ENCODE results near the gene MYLK4.

DNA sequence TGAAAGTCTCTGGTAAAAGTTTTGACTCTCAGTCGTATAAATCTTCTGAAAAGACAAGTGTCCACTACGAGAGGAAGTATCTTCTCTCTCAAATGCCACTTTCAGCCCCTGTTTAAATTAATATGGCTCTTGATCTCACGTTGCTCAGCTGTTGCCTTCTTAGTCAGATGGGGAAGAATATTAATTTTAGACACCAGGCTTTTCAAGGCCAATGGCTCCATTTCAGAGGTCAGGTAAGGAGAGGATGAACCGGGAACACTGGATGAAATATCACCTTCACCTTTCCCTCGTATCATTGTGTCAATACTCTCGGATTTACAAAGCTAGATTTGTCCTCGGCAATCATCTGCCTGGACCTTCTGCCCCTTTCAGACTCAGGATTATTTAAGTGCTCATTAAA lies at the start of gene MYLK4:
- no peak for TF ChIP-seq POLR2A (IDR thresholded peaks at IDR 0.05; ENCODE audit: low read length)
- TF ChIP-seq GATA1 (IDR thresholded peaks at IDR 0.05; ENCODE audit: low read depth, low read length): no peak
